Stimulated activated CD4-positive, alpha-beta T cell treated with anti-CD3 and anti-CD28 coated beads, Interleukin-4, amount 100 ng/mL, for 24 hours (primary cell): Measurements from ENCODE around the gene SLIT3.
"Not testable (repeated sequence)": the region's sequence is repeated elsewhere in the genome, so short reads cannot be mapped to it uniquely, and the experiment has no call there.

Source experiments
- DNase-seq: peaks from one replicate; pipeline ENCODE4 v3.0.0-alpha.2; 2020

SLIT3 gene

DNA sequence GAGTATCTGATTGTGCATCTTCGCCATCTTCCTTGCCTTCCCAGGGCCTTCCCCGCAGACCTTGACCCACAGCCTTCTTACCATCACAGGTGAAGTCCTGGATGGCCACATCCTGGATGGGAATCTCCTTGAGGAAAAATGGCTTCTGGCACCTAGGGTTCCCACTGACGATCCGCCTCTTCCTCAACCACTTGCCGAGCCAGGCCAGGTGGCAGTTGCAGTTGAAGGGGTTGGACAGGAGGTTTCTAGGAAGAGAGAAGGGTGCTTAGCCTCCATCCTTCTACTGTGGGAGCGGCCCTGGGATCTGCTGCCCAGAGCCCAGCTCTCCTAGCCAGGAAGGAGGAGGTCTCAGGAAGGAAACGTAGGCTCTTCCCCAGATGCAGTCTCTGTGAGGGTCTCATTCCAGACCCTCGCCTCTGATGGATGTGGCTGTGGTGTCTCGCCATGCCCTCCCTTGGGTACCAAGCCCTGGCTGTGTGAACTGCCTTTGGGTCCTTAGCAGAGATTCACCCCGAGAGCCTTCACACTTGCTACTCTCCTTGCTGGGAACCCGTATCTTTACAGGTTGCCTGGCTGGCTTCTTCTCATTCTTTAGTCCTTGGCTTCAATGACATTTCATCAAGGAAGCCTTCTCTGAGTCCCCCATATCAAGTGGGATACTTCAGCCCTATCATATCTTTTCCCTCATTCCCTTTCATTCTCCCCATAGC lies 551.4 kb downstream of the SLIT3 start:
- DNase-seq = no peak

DNA sequence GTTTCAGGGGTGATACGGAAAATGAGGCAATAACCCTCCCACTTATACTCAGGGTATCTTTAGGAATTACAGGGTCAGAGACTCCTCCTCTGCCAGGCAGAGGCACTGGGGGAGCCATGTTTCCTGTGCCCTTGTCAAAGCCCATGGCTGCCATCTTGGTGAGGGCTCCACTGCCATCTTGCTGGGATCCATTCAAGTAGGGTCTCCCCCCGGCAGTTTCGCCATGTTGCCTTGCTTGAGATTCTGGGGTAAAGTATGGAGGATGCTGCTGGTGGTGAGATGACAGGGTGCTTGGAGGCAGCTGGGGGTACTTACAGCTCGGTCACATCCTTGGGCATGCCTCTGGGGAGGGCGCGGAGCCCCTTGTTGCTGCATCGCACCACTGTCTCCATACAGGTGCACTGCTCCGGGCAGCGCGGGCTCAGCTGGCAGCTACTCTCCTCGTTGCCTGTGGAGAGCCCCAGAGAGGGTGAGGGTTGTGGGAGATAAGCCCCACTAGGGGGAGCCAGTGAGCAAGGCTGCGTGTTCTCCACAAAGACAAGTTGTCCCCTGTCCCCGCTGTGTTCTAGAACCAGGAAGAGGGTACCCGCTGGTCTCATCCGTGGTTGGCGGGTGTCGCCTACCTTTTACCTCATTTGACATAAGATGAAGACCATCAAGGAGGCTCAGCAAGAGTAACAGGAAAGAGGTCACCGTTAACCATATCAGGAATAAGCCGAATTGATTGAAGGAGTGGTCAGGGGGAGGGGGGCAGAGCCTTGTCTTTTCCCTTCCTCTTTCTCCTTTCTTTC lies 552.8 kb downstream of the SLIT3 start:
- peak; percentile 29 for DNase-seq

DNA sequence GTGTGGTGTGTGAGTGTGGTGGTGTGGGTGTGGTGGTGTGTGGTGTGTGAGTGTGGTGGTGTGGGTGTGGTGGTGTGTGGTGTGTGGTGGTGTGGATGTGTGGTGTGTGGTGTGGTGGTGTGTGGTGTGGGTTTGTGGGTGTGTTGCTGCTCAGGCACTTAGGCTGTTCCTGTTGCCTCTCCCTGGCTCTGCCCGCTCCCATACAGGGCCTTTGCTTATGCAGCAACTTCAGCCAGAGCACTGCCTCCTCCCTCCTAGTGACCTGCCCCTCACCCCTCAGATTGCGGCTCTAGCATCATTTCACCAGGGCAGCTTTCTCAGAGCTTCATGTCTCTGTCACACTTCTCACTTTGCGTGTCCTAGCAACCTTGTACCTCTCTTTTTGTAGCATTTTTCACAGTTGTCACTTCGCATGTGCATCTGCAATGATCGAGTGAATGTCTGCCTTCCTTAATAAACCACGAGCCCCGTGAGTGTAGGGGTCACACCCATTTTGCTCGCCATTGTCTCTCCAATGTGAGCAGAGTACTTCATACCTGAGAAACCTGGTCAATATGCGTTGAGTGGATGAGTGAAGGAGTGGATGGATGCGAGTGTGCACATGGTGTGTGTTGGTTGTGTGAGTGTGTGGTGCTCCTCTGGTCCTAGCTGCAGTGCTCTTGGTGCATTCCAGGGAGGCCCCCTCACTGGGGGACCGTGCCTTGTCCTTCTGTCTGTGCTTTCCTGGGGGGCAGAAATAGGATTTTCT lies 553.9 kb downstream of the SLIT3 start:
- no peak for DNase-seq

GRCh38 chr5:168746126-168746892 lies 554.6 kb downstream of the SLIT3 start:
- not testable (repeated sequence) for DNase-seq

DNA sequence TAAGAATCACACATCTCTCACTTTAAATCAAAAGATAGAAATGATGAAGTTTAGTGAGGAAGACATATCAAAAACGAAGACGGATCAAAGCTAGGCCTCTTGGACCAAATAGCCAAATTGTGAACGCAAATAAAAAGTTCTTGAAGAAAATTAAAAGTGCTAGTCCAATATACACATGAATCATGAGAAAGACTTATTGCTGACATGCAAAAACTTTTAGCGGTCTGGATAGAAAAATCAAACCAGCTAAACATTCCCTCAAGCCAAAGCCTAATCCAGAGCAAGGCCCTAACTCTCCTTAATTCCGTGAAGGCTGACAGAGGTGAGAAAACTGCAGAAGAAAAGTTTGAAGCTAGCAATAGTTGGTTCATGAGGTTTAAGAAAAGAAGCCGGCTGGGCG lies 557.3 kb downstream of the SLIT3 start:
- DNase-seq = no peak

DNA sequence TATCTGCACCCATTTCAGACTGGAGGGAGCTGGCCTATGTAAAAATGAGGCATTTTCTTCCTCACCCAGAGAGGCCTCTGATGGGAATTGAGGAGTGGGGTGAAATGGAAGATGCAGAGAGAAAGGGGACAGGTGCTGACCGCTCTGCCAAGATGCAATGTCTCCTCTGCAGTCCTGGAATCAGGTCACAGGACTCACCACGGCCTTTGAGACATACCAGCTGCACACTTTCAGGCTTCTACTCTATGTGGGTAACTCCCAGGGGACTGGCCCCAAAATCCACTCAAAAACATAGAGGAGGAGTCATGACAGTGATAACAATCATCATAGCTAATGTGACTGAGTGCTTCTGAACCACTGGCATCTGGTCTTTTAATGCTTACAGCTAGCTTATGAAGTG lies 558.6 kb downstream of the SLIT3 start:
- not testable (repeated sequence) for DNase-seq

DNA sequence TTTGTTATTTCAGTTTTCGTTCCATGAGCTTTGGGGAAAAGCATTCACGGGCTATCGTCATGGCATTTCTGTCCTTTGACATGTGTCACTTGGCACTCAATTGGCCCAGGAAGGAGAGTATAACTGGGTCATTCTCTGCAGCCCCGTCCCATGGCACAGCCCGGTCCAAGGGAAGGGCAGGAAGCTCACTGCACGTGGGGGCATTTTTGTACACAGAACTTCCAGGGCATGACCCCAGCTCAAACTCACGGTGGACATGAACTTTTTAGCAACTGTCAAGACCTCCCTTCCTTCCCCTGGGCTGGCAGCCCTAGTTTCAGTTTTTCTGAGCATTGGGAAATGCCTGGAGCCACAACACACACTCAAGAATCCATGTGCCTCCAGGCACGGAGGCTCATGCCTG lies 560.1 kb downstream of the SLIT3 start:
- no peak for DNase-seq

DNA sequence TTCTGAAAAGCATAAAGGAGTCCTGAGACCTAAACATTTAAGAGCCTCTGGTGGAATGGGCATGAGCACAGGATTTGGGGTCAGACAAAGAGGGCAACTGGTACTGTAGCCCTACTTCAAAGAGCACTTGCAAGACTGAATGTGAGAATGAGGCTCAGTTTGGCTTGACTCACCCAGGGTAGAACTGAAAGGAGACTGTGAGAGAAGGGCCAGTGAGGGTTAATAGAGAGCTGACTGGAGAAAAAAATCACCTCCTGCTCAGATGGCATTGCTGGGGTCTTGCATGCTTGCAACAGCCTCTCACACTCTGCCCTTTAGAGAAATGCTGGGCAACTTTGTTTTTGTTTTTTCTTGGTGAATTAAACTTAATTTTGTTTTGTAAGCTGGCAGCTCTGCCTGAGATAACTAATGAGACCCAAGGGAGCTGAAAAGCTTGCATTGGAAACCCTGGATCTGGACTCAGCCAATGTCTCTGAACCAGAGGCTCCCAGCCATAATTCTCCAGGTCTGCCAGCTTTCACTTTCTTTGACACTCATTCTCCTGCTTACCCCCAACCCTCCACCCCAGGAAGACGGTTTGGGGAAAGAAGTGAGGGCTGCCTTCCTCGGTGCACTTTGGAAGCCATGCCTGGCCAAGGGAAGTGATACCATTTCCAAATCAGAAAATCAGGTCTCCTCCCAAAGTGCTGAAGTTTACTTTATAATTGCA lies 560.7 kb downstream of the SLIT3 start:
- DNase-seq = no peak

DNA sequence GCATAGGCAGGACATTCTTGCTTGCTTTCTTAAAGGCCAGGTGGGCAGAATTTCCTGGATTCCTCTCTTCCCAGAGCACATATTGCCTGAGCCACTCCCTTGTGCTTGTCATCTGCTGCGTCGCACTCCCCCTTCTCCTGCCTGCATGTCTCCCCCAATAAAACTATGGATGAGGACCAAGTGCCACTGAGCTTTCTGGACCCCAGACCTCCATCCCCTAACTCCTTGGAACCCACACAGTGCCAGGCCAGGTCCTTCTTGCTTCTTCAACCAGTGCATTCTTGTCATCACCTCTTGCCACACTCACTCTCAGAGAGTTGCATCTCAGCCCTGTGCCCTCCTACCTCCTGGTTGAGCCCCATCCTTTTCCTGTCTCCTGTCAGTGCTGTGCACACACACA lies 563.9 kb downstream of the SLIT3 start:
- no peak for DNase-seq

DNA sequence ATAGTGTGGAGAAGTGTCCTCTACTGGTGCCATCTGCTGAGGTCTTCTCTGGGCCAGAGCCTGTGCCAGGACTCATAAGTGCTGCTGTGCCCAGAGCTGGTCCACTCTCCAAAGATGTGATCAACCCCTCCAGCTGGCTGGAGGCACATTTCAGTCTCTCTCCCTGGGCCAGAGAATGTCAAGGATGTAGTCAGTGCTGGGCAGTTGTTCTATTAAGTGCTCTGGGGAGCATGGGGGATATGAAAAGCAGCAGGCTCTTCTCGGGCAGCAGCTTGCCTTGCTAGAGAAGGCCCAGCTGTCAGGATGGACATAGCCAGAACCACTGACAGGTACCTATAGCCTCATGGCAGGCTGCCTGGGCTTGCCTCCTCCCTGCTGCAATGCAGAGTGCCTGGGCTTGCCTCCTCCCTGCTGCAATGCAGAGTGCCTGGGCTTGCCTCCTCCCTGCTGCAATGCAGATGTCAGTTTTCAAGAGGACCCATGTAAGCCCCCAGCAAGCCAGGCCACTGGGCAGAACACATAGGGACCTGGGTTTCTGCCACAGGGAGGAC lies 564.6 kb downstream of the SLIT3 start:
- DNase-seq = no peak

GRCh38 chr5:168734620-168735300 lies 566.2 kb downstream of the SLIT3 start:
- no peak for DNase-seq

GRCh38 chr5:168734119-168734518 lies 566.8 kb downstream of the SLIT3 start:
- DNase-seq = no peak

- DNase-seq = no peak
These were observed 572.3 kb downstream of the SLIT3 start for GRCh38 chr5:168728546-168729211.

- no peak for DNase-seq
These were observed 573.4 kb downstream of the SLIT3 start for GRCh38 chr5:168727547-168727946.

DNA sequence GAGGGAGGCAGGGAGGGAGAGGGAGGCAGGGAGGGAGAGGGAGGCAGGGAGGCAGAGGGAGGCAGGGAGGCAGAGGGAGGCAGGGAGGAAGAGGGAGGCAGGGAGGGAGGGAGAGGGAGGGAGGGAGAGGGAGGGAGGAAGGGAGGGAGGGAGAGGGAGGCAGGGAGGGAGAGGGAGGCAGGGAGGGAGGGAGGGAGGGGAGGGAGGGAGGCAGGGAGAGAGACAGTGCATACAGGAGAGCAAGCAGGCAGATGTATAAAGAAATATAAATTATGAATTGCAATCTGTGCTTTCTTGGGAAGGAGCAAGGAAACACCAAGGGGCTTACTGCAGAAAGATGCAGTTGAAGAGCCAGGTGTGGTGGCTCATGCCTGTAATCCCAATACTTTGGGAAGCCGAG lies 574.6 kb downstream of the SLIT3 start:
- DNase-seq = no peak

DNA sequence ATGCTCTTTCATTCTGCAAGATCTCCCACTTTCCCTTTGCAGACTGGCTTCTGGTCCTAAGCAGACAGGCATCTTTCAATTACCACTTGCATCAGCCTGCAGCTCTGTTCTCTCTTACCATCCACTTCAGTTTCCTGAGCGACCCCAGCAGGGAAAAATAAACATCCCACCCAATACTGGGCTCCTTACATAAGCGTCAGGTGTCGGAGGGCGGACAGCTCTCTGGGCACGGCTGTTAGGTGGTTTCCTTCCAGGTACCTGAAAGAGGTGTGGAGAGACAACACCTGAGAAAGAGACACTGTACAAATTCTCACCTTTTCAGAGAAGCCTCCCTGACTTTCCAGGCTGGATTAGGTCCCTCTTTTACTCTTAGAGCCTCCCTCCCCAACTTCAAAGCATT lies 576.7 kb downstream of the SLIT3 start:
- no peak for DNase-seq

DNA sequence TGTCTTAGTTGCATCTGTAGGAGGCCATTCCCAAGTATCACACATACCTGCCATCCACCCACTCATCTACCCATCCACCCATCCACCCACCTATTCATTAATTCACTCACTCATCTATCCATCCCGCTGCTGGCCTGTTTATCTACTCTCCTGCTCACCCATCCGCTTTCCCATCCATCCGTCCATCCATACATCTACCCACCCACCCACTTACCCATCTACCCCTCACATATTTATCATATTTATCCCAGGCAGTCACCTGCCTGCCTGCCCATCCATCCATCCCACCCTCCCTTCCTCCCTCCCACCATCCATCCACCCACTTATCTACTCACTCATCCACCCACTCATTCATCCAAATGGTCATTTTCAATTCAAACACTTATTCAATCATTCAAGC lies 577.9 kb downstream of the SLIT3 start:
- no peak for DNase-seq

GRCh38 chr5:168721966-168722365 lies 579.0 kb downstream of the SLIT3 start:
- DNase-seq = no peak

- DNase-seq = no peak
These were observed 579.8 kb downstream of the SLIT3 start for GRCh38 chr5:168721002-168721753.

GRCh38 chr5:168720575-168720974 lies 580.4 kb downstream of the SLIT3 start:
- no peak for DNase-seq
